MM.1S (cell line): ENCODE data around the gene MDGA2.

Source experiments
- CTCF ChIP-seq: fragments of 300-600 bp; sonication (generic); IDR thresholded peaks from 2 replicates; pipeline ENCODE4 v1.5.1; 2016; ENCODE audit warnings: antibody characterized with exemption, low read length, mixed read lengths
- EZH2 ChIP-seq: fragments of 300-600 bp; sonication (generic); optimal IDR thresholded peaks from 2 replicates; pipeline ENCODE3; 2017; ENCODE audit warnings: low read depth, mild to moderate bottlenecking, antibody characterized with exemption, low read length, mixed read lengths

- TF ChIP-seq CTCF (no peak), EZH2 (no peak)
Observed at GRCh38 chr14:47235619-47236018, 439.8 kb downstream of the MDGA2 start.
